HepG2 (cell line): ENCODE results near the gene FASTK. TPM values are rescaled to one million over a fixed set of nuclear protein-coding genes. Genes with fewer than 3 reads are reported as not detected.
A peak's percentile ranks its signal among the peaks of the same experiment; 100 is the strongest.

Source experiments
- BCL3 ChIP-seq: sonication (generic); formaldehyde crosslinking; IDR thresholded peaks from 2 replicates; pipeline ENCODE4 v1.5.1; 2020; ENCODE audit warnings: mild to moderate bottlenecking, missing genetic modification reagents, moderate library complexity
- FOXA1 ChIP-seq, 2 experiments: fragments of 450-650 bp in 1 of 2; sonication (generic) in 1 of 2; formaldehyde crosslinking in 1 of 2; IDR thresholded peaks; 2 replicates each; pipeline versions ENCODE4 v1.4.0 to v1.6.1; 2016 to 2020; ENCODE audit warnings: missing genetic modification reagents in 1 of 2
- FOXP4 ChIP-seq: sonication (generic); formaldehyde crosslinking; IDR thresholded peaks from 2 replicates; pipeline ENCODE4 v1.4.0; 2020; ENCODE audit warnings: missing genetic modification reagents
- GABPA ChIP-seq, 2 experiments: IDR thresholded peaks; 2 replicates each; pipeline ENCODE4 v1.6.1; 2011 to 2016; ENCODE audit warnings: low read depth in 2 of 2, low read length in 1 of 2, missing biosample characterization in 1 of 2, missing genetic modification characterization in 1 of 2
- HNF4G ChIP-seq, 2 experiments: sonication (generic) in 1 of 2; formaldehyde crosslinking in 1 of 2; IDR thresholded peaks; 2 replicates each; pipeline versions ENCODE4 v1.4.0 to v1.6.1; 2011 to 2020; ENCODE audit warnings: borderline replicate concordance in 2 of 2, low read depth in 2 of 2, mild to moderate bottlenecking in 2 of 2, low read length in 1 of 2, missing genetic modification reagents in 1 of 2, moderate library complexity in 1 of 2
- HOMEZ ChIP-seq: IDR thresholded peaks from 2 replicates; pipeline ENCODE4 v1.6.1; 2016; ENCODE audit warnings: low read depth
- KLF15 ChIP-seq: sonication (generic); formaldehyde crosslinking; IDR thresholded peaks from 2 replicates; pipeline ENCODE4 v1.8.1; 2023; ENCODE audit warnings: borderline replicate concordance, mild to moderate bottlenecking, inconsistent platforms, missing genetic modification reagents, mixed read lengths
- MEF2D ChIP-seq: sonication (generic); formaldehyde crosslinking; IDR thresholded peaks from 2 replicates; pipeline ENCODE4 v1.5.1; 2020; ENCODE audit warnings: mild to moderate bottlenecking, missing genetic modification reagents
- NFE2 ChIP-seq: sonication (generic); formaldehyde crosslinking; IDR thresholded peaks from 2 replicates; pipeline ENCODE4 v1.4.0; 2020; ENCODE audit warnings: missing genetic modification reagents
- PBX2 ChIP-seq: IDR thresholded peaks from 2 replicates; pipeline ENCODE4 v1.6.1; 2016; ENCODE audit warnings: control low read depth
- PHB2 ChIP-seq: fragments of 450-650 bp; IDR thresholded peaks from 2 replicates; pipeline ENCODE4 v1.6.1; 2018; ENCODE audit not compliant: partially characterized antibody
- RAD51 ChIP-seq: fragments of 450-650 bp; IDR thresholded peaks from 2 replicates; pipeline ENCODE4 v1.6.1; 2016; ENCODE audit warnings: borderline replicate concordance
- SMARCE1 ChIP-seq: fragments of 450-650 bp; IDR thresholded peaks from 2 replicates; pipeline ENCODE4 v1.6.1; 2017; ENCODE audit warnings: borderline replicate concordance
- SOX6 ChIP-seq, 2 experiments: fragments of 450-650 bp in 1 of 2; sonication (generic) in 1 of 2; formaldehyde crosslinking in 1 of 2; IDR thresholded peaks; 2 replicates each; pipeline versions ENCODE4 v1.4.0 to v1.6.1; 2017 to 2020; ENCODE audit warnings: antibody characterized with exemption in 1 of 2, mild to moderate bottlenecking in 1 of 2, missing genetic modification reagents in 1 of 2
- TAF1 ChIP-seq: sonication (generic); formaldehyde crosslinking; IDR thresholded peaks from 2 replicates; pipeline ENCODE4 v1.4.0; 2020; ENCODE audit warnings: missing genetic modification reagents
- TAF15 ChIP-seq: fragments of 200-400 bp; formaldehyde crosslinking; IDR thresholded peaks from one replicate; pipeline ENCODE4 v1.6.1; 2018; ENCODE audit warnings: mild to moderate bottlenecking, low read depth, low read length; ENCODE audit not compliant: poor library complexity, severe bottlenecking
- TGIF2 ChIP-seq: IDR thresholded peaks from 2 replicates; pipeline ENCODE4 v1.6.1; 2016; ENCODE audit warnings: control low read depth, missing compliant biosample characterization
- ZBTB21 ChIP-seq: sonication (generic); formaldehyde crosslinking; IDR thresholded peaks from 2 replicates; pipeline ENCODE4 v1.4.0; 2020; ENCODE audit warnings: missing genetic modification reagents
- ZBTB7B ChIP-seq: sonication (generic); formaldehyde crosslinking; IDR thresholded peaks from 2 replicates; pipeline ENCODE4 v1.4.0; 2020; ENCODE audit warnings: missing genetic modification reagents
- ZMYM4 ChIP-seq: sonication (generic); formaldehyde crosslinking; IDR thresholded peaks from 2 replicates; pipeline ENCODE4 v1.8.1; 2023; ENCODE audit warnings: mild to moderate bottlenecking, missing genetic modification reagents
- ZNF3 ChIP-seq: IDR thresholded peaks from 2 replicates; pipeline ENCODE4 v1.7.0; 2017; ENCODE audit warnings: inconsistent platforms
- ZNF740 ChIP-seq: sonication (generic); formaldehyde crosslinking; IDR thresholded peaks from 2 replicates; pipeline ENCODE4 v1.4.0; 2020; ENCODE audit warnings: missing genetic modification reagents
- ZZZ3 ChIP-seq: sonication (generic); formaldehyde crosslinking; IDR thresholded peaks from 2 replicates; pipeline ENCODE4 v1.4.0; 2020; ENCODE audit warnings: missing genetic modification reagents, mild to moderate bottlenecking, borderline replicate concordance
- polyA plus RNA-seq, 8 experiments: library from polyadenylated mRNA; depleted of rRNA in 3 of 8; stranded (reverse) in 7 of 8; unstranded in 1 of 8; fragments of >200 nt; fragmentation: Illumina TruSeq in 4 of 8; extraction: Trizol in 4 of 8; gene quantifications; 2 replicates each; pipeline versions ENCODE4 v1.2.1 to v1.2.3, GENCODE V29; 2011 to 2016; ENCODE audit warnings: low read depth in 4 of 8, missing spikeins in 1 of 8, mixed read lengths in 1 of 8; ENCODE audit not compliant: insufficient read depth in 1 of 8
- total RNA-seq, 5 experiments: library from RNA; depleted of rRNA; stranded (reverse); fragments of >200 nt; fragmentation: Illumina TruSeq; extraction: Trizol; gene quantifications; 2 replicates each; pipeline ENCODE4 v1.2.3, GENCODE V29; 2016; ENCODE audit warnings: low read depth in 1 of 5

Gene FASTK
- total and polyA plus RNA-seq, 2 of the 13 experiments (the other 11 are each of a cell fraction or from before 2014, with no cell fraction given): 52.9 to 55.7 TPM

GRCh38 chr7:151028131-151028947 lies 52.3 kb downstream of the FASTK start, which contains the start of gene ABCB8 (continued):
- TF ChIP-seq ZMYM4: peak; percentile 47; the same call in 1 of the 2 replicates
- 0 out of 2 replicates have a peak, but pooled peaks have one; percentile 22 for TF ChIP-seq FOXP4
- TF ChIP-seq KLF15 (CRISPR knock-in tag): no peak
- no peak for TF ChIP-seq FOXA1 (IDR thresholded peaks at IDR 0.05)
- 0 out of 2 replicates have a peak, but pooled peaks have one; percentile 13 for TF ChIP-seq FOXA1 (CRISPR knock-in tag; IDR thresholded peaks at IDR 0.05)
- TF ChIP-seq ZNF3 (CRISPR knock-in tag): no peak
- no peak for TF ChIP-seq NFE2 (CRISPR knock-in tag)
- TF ChIP-seq SOX6 (IDR thresholded peaks at IDR 0.05): no peak
- TF ChIP-seq SOX6 (CRISPR knock-in tag; IDR thresholded peaks at IDR 0.05): peak; percentile 16
- TF ChIP-seq MEF2D (CRISPR knock-in tag): peak; percentile 59; the same call in 1 of the 2 replicates
- no peak for TF ChIP-seq ZNF740
- TF ChIP-seq TAF1 (CRISPR knock-in tag): peak; percentile 48; the same call in 1 of the 2 replicates
- no peak for TF ChIP-seq SMARCE1
- no peak for TF ChIP-seq BCL3 (CRISPR knock-in tag)
- TF ChIP-seq HOMEZ (CRISPR knock-in tag): no peak
- TF ChIP-seq PBX2 (CRISPR knock-in tag): peak; percentile 93
- TF ChIP-seq TGIF2 (CRISPR knock-in tag): peak; percentile 70
- peak; percentile 66; the same call in 1 of the 2 replicates for TF ChIP-seq ZZZ3 (CRISPR knock-in tag)
- peak; percentile 15 for TF ChIP-seq TAF15
- TF ChIP-seq PHB2: no peak
- peak; percentile 28 for TF ChIP-seq GABPA (IDR thresholded peaks at IDR 0.05; ENCODE audit: low read depth, low read length)
- TF ChIP-seq GABPA (CRISPR knock-in tag; IDR thresholded peaks at IDR 0.05; ENCODE audit: low read depth): peak; percentile 82
- TF ChIP-seq HNF4G (IDR thresholded peaks at IDR 0.05; ENCODE audit: borderline replicate concordance, low read depth, low read length): no peak
- no peak for TF ChIP-seq HNF4G (CRISPR knock-in tag; IDR thresholded peaks at IDR 0.05; ENCODE audit: borderline replicate concordance, low read depth)
- TF ChIP-seq RAD51: no peak
- TF ChIP-seq ZBTB7B: peak; percentile 67
- TF ChIP-seq ZBTB21: no peak
